Measurements from ENCODE around the gene RGS5. TPM values are rescaled to one million over a fixed set of nuclear protein-coding genes. Genes with fewer than 3 reads are reported as not detected.

The RGS5 gene
- total and polyA plus RNA-seq, 3 experiments from 2014 or later, result 2.8 to 4.9 (median 3.0) TPM

DNA sequence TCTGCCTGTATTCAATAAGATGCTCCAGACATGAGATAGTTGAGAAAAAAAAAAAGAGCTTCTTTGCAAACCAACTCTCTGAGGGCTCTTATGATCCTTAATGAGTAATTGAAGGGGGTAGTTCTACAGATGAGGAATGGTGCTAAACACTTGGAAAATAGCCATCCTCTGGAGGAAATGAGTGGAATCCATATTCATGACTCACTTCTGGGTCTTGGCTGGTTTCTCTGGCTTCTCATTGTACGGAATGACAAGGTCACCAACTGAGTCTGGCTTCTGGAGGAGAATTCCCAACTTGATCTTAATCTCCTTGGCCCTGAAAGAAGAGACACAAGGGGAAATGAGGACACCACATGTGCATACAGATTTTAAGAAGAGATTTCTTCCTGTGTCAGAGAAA is 34.7 kb downstream of the RGS5 start:
- Histone ChIP-seq H3K27me3 (ENCODE audit: insufficient read depth, low read length, poor library complexity, severe bottlenecking) (no peaks in the 10 kb centered on the region), H3K36me3 (ENCODE audit: insufficient read depth, low read length) (no peaks in the 10 kb centered on the region), H3K4me1 (ENCODE audit: insufficient read depth, low read length) (no peaks in the 10 kb centered on the region), H3K4me3 (ENCODE audit: low read length) (no peak overlapping the region), H3K9me3 (ENCODE audit: low read length) (no peaks in the 10 kb centered on the region), H3K27ac (ENCODE audit: low read depth, low read length) (no peak overlapping the region)
- Mint-ChIP-seq H3K9me3 (no peaks in the 10 kb centered on the region), H3K27me3 (no peaks in the 10 kb centered on the region), H3K36me3 (no peaks in the 10 kb centered on the region), H3K4me3 (no peak overlapping the region), H3K4me1 (no peaks in the 10 kb centered on the region), H3K27ac (no peak overlapping the region)
- CTCF ChIA-PET, result no interaction called here
- POLR2A ChIA-PET, result no interaction called here
- no peak for DNase-seq

DNA sequence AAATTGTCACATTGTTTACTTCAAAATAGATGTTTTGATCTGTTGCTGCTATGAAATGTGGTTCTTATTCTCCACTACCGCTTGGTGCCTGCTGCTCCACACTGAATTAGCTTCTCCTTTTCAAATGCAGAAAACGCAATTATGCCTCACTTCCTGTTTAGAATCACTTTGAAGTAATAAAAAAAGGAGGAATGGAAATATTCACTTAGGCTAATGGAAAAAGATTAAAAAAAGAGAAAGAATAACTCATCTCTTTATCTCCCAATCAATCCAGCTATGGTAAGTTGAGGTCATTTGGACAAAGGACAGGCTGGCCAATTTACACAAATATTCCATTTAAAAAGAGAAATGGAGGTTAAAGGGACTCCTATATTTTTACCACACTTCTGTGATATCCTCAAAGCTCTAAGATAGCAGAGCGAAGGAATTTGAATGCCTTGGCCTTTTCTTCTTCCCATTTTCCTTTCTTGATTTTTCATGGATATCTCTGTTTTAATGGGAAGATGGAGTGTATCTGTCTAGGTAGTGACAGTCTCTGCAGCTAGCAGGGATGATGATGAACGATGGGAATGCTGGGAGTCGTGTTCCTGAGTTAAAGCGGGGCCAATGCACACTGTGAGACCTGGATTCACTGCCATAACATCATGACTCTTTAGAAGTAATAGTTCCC is 35.7 kb downstream of the RGS5 start:
- H3K27ac Mint-ChIP-seq, result no peak overlapping the region

DNA sequence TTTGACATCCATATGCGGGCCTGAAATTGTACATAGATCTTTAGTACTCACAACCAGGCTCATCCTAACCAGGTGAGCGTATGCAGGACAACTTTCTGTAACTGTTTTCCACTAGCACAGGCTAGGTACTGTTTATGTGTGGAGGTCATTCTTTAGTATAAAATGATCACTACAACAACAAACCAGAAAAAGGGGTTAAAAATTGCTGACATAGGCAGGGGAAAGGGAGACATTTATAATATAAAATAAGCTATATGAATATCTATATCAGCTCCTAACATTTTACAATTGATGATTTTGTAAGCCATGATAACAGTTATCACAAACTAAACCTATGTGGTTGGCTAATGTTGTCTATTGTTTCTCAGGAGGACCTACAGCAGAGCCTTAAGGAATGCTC is 37.6 kb downstream of the RGS5 start:
- Mint-ChIP-seq H3K4me3 (no peak overlapping the region), H3K9me3 (no peaks in the 10 kb centered on the region), H3K27me3 (no peaks in the 10 kb centered on the region), H3K4me1 (no peaks in the 10 kb centered on the region), H3K27ac (no peak overlapping the region), H3K36me3 (no peaks in the 10 kb centered on the region)
- Histone ChIP-seq H3K9me3 (ENCODE audit: low read length) (no peaks in the 10 kb centered on the region), H3K4me1 (ENCODE audit: insufficient read depth, low read length) (no peaks in the 10 kb centered on the region), H3K36me3 (ENCODE audit: insufficient read depth, low read length) (no peaks in the 10 kb centered on the region), H3K27ac (ENCODE audit: low read depth, low read length) (no peak overlapping the region), H3K27me3 (ENCODE audit: insufficient read depth, low read length, poor library complexity, severe bottlenecking) (no peaks in the 10 kb centered on the region), H3K4me3 (ENCODE audit: low read length) (no peak overlapping the region)
- ChIA-PET POLR2A (no interaction called here), CTCF (no interaction called here)
- no peak for DNase-seq

More for the DNA sequence above, 35.7 kb downstream of the RGS5 start:
- H3K4me3 Mint-ChIP-seq, result no peak overlapping the region
- Histone ChIP-seq H3K9me3 (ENCODE audit: low read length) (no peaks in the 10 kb centered on the region), H3K27ac (ENCODE audit: low read depth, low read length) (no peak overlapping the region), H3K4me3 (ENCODE audit: low read length) (no peak overlapping the region), H3K36me3 (ENCODE audit: insufficient read depth, low read length) (no peaks in the 10 kb centered on the region), H3K27me3 (ENCODE audit: insufficient read depth, low read length, poor library complexity, severe bottlenecking) (no peaks in the 10 kb centered on the region), H3K4me1 (ENCODE audit: insufficient read depth, low read length) (no peaks in the 10 kb centered on the region)
- H3K4me1 Mint-ChIP-seq, result no peaks in the 10 kb centered on the region
- POLR2A ChIA-PET, result no interaction called here
- CTCF ChIA-PET, result no interaction called here
- no peak for DNase-seq
- no peaks in the 10 kb centered on the region for H3K27me3 Mint-ChIP-seq
- no peaks in the 10 kb centered on the region for H3K9me3 Mint-ChIP-seq
- H3K36me3 Mint-ChIP-seq, result no peaks in the 10 kb centered on the region

DNA sequence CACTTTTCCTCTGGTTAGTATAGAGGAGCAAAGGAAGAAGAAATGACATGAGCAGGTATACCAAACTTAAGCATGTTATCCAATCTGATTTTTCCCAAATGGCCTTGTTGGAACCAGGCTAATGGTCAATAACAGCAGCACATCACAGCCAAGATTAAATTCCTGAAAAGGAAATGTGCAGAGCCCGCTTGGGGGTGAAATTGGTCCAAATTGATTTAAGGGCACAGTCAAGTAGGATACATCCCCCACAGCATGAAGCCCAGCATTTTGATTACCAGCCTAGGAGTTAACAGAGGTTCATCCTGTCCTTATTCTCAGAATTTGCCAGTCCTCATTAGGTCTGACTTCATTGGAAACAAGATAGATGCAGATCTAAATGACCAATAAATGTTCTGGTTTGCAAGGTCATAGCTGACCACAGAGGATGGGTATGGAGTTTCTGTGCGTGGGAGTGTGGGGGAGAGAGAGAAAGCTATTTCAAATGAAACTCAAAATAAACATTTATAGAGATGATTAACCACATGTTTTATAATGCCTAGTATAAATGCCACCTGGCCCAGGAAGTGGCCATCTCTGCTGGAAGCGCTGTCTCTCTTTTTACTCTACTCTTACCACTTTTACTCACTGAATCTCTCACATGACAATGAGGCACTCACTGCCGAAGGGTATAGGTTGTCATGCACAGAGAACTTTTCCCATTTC is 38.7 kb downstream of the RGS5 start:
- Mint-ChIP-seq H3K4me1 (no peaks in the 10 kb centered on the region), H3K36me3 (no peaks in the 10 kb centered on the region), H3K27ac (no peak overlapping the region), H3K27me3 (no peaks in the 10 kb centered on the region), H3K9me3 (no peaks in the 10 kb centered on the region), H3K4me3 (no peak overlapping the region)
- POLR2A ChIA-PET, result no interaction called here
- H3K36me3 ChIP-seq (ENCODE audit: insufficient read depth, low read length), result no peaks in the 10 kb centered on the region
- no peak overlapping the region for H3K27ac ChIP-seq (ENCODE audit: low read depth, low read length)
- H3K4me3 ChIP-seq (ENCODE audit: low read length), result no peak overlapping the region
- H3K4me1 ChIP-seq (ENCODE audit: insufficient read depth, low read length), result no peaks in the 10 kb centered on the region
- no peaks in the 10 kb centered on the region for H3K27me3 ChIP-seq (ENCODE audit: insufficient read depth, low read length, poor library complexity, severe bottlenecking)
- H3K9me3 ChIP-seq (ENCODE audit: low read length), result no peaks in the 10 kb centered on the region
- DNase-seq, result no peak
- CTCF ChIA-PET, result no interaction called here

DNA sequence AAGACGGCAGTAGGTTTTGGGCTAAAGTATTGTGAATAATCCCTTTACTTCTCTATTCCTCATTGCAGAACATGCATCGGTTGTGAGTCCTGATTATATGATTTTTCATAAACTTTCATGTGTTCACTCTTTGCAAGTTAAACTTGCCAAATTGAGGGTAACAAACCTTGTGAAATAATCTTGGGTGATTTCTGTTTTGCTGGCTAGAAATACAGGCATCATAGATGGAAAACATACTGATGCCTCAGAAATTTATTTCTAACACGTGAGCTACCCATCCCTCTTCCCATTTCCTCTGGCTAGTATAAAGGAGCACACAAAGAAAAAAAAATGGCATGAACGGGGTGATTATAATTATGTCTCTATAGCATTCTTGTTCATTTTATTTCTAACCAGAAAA is 39.6 kb downstream of the RGS5 start:
- Mint-ChIP-seq H3K9me3 (peaks cover 0 to 4% (median under 1%) of the 10 kb centered on the region in 5 donors), H3K27me3 (no peaks in the 10 kb centered on the region), H3K27ac (no peak overlapping the region), H3K4me3 (no peak overlapping the region), H3K36me3 (peaks cover 0 to 4% (median 0%) of the 10 kb centered on the region in 3 donors), H3K4me1 (no peaks in the 10 kb centered on the region)
- no peak for DNase-seq
- no peak overlapping the region for H3K27ac ChIP-seq (ENCODE audit: low read depth, low read length)
- H3K27me3 ChIP-seq (ENCODE audit: insufficient read depth, low read length, poor library complexity, severe bottlenecking), result no peaks in the 10 kb centered on the region
- H3K4me3 ChIP-seq (ENCODE audit: low read length), result no peak overlapping the region
- H3K4me1 ChIP-seq (ENCODE audit: insufficient read depth, low read length), result no peaks in the 10 kb centered on the region
- no peaks in the 10 kb centered on the region for H3K9me3 ChIP-seq (ENCODE audit: low read length)
- CTCF ChIA-PET, result interaction anchor here (0.6 kb wide), 1 partner anchor 8 kb away, joined by 4 read pairs; no protein-coding TSS in a partner anchor
- POLR2A ChIA-PET, result no interaction called here
- no peaks in the 10 kb centered on the region for H3K36me3 ChIP-seq (ENCODE audit: insufficient read depth, low read length)

DNA sequence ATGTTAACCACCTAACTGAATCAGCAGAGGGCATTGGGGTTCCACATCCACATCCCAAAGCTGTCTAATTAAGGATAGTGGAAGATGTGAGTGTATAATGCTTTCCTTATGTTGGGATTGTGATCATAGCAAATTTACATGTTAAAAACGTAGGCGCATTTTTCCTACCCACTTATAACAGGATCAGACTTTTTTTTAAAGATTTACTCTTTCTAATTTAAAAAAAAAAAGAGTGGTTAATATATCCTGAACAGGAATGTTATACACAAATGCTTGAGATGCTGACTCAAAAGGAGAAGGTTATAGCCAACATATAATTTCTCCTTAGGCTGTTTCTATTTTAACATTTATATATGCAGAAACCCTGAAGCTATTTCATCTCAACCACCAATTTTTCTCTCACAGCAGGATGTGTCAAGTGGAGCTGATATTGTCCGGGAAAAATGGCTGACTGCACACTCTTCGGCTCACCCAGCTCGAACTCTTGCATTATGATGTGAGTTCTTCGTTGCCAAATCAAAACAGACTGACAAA is 40.3 kb downstream of the RGS5 start:
- ChIA-PET POLR2A (no interaction called here), CTCF (interaction anchor here (0.6 kb wide), 1 partner anchor 7 kb away, joined by 4 read pairs; no protein-coding TSS in a partner anchor)
- Mint-ChIP-seq H3K27me3 (no peaks in the 10 kb centered on the region), H3K4me1 (no peaks in the 10 kb centered on the region), H3K36me3 (peaks cover 0 to 7% (median 3%) of the 10 kb centered on the region in 3 donors), H3K27ac (no peak overlapping the region), H3K9me3 (peaks cover 0 to 6% (median 5%) of the 10 kb centered on the region in 5 donors), H3K4me3 (no peak overlapping the region)
- H3K4me3 ChIP-seq (ENCODE audit: low read length), result no peak overlapping the region
- no peaks in the 10 kb centered on the region for H3K36me3 ChIP-seq (ENCODE audit: insufficient read depth, low read length)
- H3K27me3 ChIP-seq (ENCODE audit: insufficient read depth, low read length, poor library complexity, severe bottlenecking), result no peaks in the 10 kb centered on the region
- no peaks in the 10 kb centered on the region for H3K4me1 ChIP-seq (ENCODE audit: insufficient read depth, low read length)
- H3K27ac ChIP-seq (ENCODE audit: low read depth, low read length), result no peak overlapping the region
- DNase-seq, result no peak
- no peaks in the 10 kb centered on the region for H3K9me3 ChIP-seq (ENCODE audit: low read length)

DNA sequence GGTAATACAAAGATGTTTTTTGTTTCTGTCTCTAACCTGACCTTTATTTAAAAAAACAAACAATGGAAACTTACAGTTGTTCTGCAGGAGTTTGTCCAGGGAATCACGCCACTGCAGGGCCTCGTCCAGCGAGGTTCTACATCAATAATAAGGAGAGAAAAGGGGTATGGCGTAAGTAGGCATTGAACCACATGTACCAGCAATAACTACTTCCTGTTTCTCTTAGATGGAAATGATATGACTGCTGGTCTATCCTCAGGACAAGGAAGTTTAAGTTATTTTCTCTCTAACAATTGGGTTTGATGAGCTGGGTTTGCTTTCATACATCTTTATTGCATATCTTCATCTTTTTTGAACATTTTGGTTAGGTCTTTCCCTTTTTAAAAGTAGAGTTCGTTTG is 40.9 kb downstream of the RGS5 start:
- Mint-ChIP-seq H3K9me3 (peaks cover 0 to 6% (median 5%) of the 10 kb centered on the region in 5 donors), H3K27me3 (no peaks in the 10 kb centered on the region)

DNA sequence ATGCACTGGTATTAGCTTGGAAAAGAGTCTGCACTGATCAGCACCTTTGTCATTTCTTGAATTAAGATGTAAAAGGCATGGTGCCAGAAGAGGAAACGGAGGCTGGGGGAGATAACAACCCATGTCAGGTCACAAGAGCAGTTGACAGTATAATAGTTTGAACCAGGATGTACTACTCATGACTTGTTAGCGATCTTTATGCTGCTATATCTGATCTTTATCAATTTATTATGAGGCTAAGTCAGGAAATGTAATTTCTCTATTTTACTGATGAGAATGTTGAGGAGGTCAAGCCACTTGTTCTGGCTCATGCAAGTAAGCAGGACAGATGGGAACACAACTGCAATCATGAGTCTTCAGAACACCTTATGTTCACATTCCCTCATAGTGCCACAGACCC is 41.4 kb downstream of the RGS5 start:
- no peaks in the 10 kb centered on the region for H3K27me3 ChIP-seq (ENCODE audit: insufficient read depth, low read length, poor library complexity, severe bottlenecking)
- ChIA-PET CTCF (no interaction called here), POLR2A (no interaction called here)
- Mint-ChIP-seq H3K4me3 (no peak overlapping the region), H3K9me3 (peaks cover 0 to 6% (median 5%) of the 10 kb centered on the region in 5 donors), H3K27ac (no peak overlapping the region), H3K27me3 (no peaks in the 10 kb centered on the region), H3K36me3 (peaks cover 0 to 7% (median 3%) of the 10 kb centered on the region in 3 donors), H3K4me1 (no peaks in the 10 kb centered on the region)
- H3K27ac ChIP-seq (ENCODE audit: low read depth, low read length), result no peak overlapping the region
- H3K9me3 ChIP-seq (ENCODE audit: low read length), result no peaks in the 10 kb centered on the region
- H3K36me3 ChIP-seq (ENCODE audit: insufficient read depth, low read length), result no peaks in the 10 kb centered on the region
- no peak overlapping the region for H3K4me3 ChIP-seq (ENCODE audit: low read length)
- no peak for DNase-seq
- no peaks in the 10 kb centered on the region for H3K4me1 ChIP-seq (ENCODE audit: insufficient read depth, low read length)

More for the DNA sequence above, 40.9 kb downstream of the RGS5 start:
- Mint-ChIP-seq H3K27ac (no peak overlapping the region), H3K4me1 (no peaks in the 10 kb centered on the region), H3K36me3 (peaks cover 0 to 7% (median 3%) of the 10 kb centered on the region in 3 donors), H3K4me3 (no peak overlapping the region)
- ChIA-PET CTCF (no interaction called here), POLR2A (no interaction called here)
- no peak overlapping the region for H3K27ac ChIP-seq (ENCODE audit: low read depth, low read length)
- no peaks in the 10 kb centered on the region for H3K27me3 ChIP-seq (ENCODE audit: insufficient read depth, low read length, poor library complexity, severe bottlenecking)
- no peak overlapping the region for H3K4me3 ChIP-seq (ENCODE audit: low read length)
- H3K9me3 ChIP-seq (ENCODE audit: low read length), result no peaks in the 10 kb centered on the region
- DNase-seq, result no peak
- H3K4me1 ChIP-seq (ENCODE audit: insufficient read depth, low read length), result no peaks in the 10 kb centered on the region
- H3K36me3 ChIP-seq (ENCODE audit: insufficient read depth, low read length), result no peaks in the 10 kb centered on the region
